KMS-11 (cell line): ENCODE measurements around the gene KIF1A.

Experiments used
- H2AFZ ChIP-seq: fragments of 200-600 bp; sonication (generic); 2 replicates; pipeline ENCODE4 v1.6.1; 2016; ENCODE audit warnings: antibody characterized with exemption, mixed run types, low read depth
- H3K27ac ChIP-seq: fragments of 200-600 bp; sonication (generic); 2 replicates; pipeline ENCODE4 v1.6.1; 2016; ENCODE audit warnings: mild to moderate bottlenecking, mixed run types
- H3K27me3 ChIP-seq: fragments of 200-600 bp; sonication (generic); 2 replicates; pipeline ENCODE4 v1.6.1; 2017; ENCODE audit warnings: mild to moderate bottlenecking, low read depth, mixed run types, moderate library complexity; ENCODE audit not compliant: insufficient read depth
- H3K36me3 ChIP-seq: fragments of 200-600 bp; sonication (generic); 2 replicates; pipeline ENCODE4 v1.6.1; 2017; ENCODE audit warnings: mild to moderate bottlenecking, mixed run types; ENCODE audit not compliant: insufficient read depth
- H3K4me1 ChIP-seq: fragments of 200-600 bp; sonication (generic); 2 replicates; pipeline ENCODE4 v1.6.1; 2016; ENCODE audit warnings: mild to moderate bottlenecking, low read depth, mixed run types; ENCODE audit not compliant: poor library complexity, severe bottlenecking
- H3K4me2 ChIP-seq: fragments of 200-600 bp; sonication (generic); 2 replicates; pipeline ENCODE4 v1.7.0; 2016; ENCODE audit warnings: mild to moderate bottlenecking, mixed run types
- H3K4me3 ChIP-seq: fragments of 200-600 bp; sonication (generic); IDR thresholded peaks from 2 replicates; pipeline ENCODE4 v1.6.1; 2017; ENCODE audit warnings: low read depth, low read length, mixed read lengths; ENCODE audit not compliant: insufficient read depth
- H3K79me2 ChIP-seq: fragments of 200-600 bp; sonication (generic); 2 replicates; pipeline ENCODE4 v1.6.1; 2016; ENCODE audit warnings: low read depth, mixed run types; ENCODE audit not compliant: insufficient read depth
- H3K9ac ChIP-seq: fragments of 200-600 bp; sonication (generic); 2 replicates; pipeline ENCODE4 v1.6.1; 2016; ENCODE audit warnings: mild to moderate bottlenecking, mixed run types
- H4K20me1 ChIP-seq: fragments of 200-600 bp; sonication (generic); 2 replicates; pipeline ENCODE4 v1.6.1; 2016; ENCODE audit warnings: mild to moderate bottlenecking, mixed run types; ENCODE audit not compliant: insufficient read depth
- TF ChIP-seq, protein P1 (sequence below): fragments of 200-600 bp; sonication (generic); conservative IDR thresholded peaks from 2 replicates; pipeline ENCODE4 v1.6.1; 2017; ENCODE audit warnings: low read depth, mild to moderate bottlenecking, antibody characterized with exemption, low read length, moderate library complexity, mixed read lengths

KIF1A gene

GRCh38 chr2:240712121-240712520, 107.9 kb downstream of the KIF1A start:
- Histone ChIP-seq H3K4me1 (no peaks in the 10 kb centered on the region), H3K36me3 (no peaks in the 10 kb centered on the region), H4K20me1 (no peaks in the 10 kb centered on the region), H3K79me2 (no peaks in the 10 kb centered on the region), H3K4me2 (no peak overlapping the region), H3K4me3 (no peak overlapping the region), H3K9ac (no peak overlapping the region), H2AFZ (no peak overlapping the region), H3K27ac (no peak overlapping the region), H3K27me3 (peaks cover 52% of the 10 kb centered on the region)
- TF ChIP-seq, protein P1, sequence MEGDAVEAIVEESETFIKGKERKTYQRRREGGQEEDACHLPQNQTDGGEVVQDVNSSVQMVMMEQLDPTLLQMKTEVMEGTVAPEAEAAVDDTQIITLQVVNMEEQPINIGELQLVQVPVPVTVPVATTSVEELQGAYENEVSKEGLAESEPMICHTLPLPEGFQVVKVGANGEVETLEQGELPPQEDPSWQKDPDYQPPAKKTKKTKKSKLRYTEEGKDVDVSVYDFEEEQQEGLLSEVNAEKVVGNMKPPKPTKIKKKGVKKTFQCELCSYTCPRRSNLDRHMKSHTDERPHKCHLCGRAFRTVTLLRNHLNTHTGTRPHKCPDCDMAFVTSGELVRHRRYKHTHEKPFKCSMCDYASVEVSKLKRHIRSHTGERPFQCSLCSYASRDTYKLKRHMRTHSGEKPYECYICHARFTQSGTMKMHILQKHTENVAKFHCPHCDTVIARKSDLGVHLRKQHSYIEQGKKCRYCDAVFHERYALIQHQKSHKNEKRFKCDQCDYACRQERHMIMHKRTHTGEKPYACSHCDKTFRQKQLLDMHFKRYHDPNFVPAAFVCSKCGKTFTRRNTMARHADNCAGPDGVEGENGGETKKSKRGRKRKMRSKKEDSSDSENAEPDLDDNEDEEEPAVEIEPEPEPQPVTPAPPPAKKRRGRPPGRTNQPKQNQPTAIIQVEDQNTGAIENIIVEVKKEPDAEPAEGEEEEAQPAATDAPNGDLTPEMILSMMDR, result no peak

DNA sequence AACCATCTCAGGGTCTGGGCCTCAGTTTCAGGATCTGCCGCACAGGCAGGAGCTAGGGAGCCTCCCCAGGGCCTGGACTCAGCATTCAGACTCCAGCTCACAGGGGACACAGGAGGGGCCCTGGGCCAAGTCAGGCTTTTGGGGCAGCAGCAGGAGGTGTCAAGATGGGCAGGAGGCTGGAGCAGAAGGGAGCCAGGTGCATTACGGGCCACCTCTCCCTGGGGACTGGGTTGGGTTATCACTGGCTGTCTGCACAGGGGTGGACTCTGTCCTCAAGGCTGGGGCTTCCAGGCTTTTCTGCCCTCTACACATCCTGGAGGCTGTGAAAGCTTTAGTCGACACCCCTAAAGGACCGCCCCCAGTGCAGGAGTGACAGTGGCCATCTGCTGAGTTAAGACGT, 108.3 kb downstream of the KIF1A start:
- H3K27me3 ChIP-seq, result peaks cover 54% of the 10 kb centered on the region
- no peak overlapping the region for H3K4me3 ChIP-seq
- no peaks in the 10 kb centered on the region for H4K20me1 ChIP-seq
- H3K79me2 ChIP-seq, result no peaks in the 10 kb centered on the region
- H3K36me3 ChIP-seq, result no peaks in the 10 kb centered on the region
- no peak overlapping the region for H3K9ac ChIP-seq
- H3K4me2 ChIP-seq, result no peak overlapping the region
- no peaks in the 10 kb centered on the region for H3K4me1 ChIP-seq
- no peak overlapping the region for H2AFZ ChIP-seq
- TF ChIP-seq, protein P1, result no peak
- H3K27ac ChIP-seq, result no peak overlapping the region

DNA sequence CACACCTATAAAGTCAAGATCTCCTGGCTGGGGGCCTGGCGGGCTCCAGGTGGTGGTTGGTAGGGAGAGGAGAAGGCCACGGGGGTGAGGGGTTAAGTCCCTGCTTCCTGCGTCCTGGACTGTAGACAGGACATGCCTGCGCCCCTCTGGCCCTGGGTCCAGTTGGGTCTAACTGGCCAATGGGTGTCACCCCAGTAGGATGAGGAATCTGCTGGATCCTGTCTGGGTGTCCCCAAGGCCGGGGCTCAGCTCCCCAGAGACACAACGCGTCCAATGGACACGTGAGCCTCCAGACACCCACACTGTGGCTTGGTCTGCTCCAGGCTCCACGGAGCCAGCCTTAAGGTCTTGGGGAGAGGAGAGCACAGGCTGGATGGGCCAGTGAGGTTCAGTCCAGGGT, 108.7 kb downstream of the KIF1A start:
- Histone ChIP-seq H4K20me1 (no peaks in the 10 kb centered on the region), H3K9ac (no peak overlapping the region), H3K79me2 (no peaks in the 10 kb centered on the region), H3K27me3 (peaks cover 57% of the 10 kb centered on the region), H3K4me3 (no peak overlapping the region), H3K4me2 (no peak overlapping the region), H3K4me1 (no peaks in the 10 kb centered on the region), H3K27ac (no peak overlapping the region), H3K36me3 (no peaks in the 10 kb centered on the region), H2AFZ (no peak overlapping the region)
- TF ChIP-seq, protein P1, result no peak

- no peaks in the 10 kb centered on the region for H4K20me1 ChIP-seq
- TF ChIP-seq, protein P1, result no peak
- H3K4me1 ChIP-seq, result no peaks in the 10 kb centered on the region
- peaks cover 48% of the 10 kb centered on the region for H3K27me3 ChIP-seq
- H3K9ac ChIP-seq, result no peak overlapping the region
- no peak overlapping the region for H2AFZ ChIP-seq
- no peak overlapping the region for H3K4me3 ChIP-seq
- no peak overlapping the region for H3K27ac ChIP-seq
- no peaks in the 10 kb centered on the region for H3K79me2 ChIP-seq
- H3K4me2 ChIP-seq, result no peak overlapping the region
- H3K36me3 ChIP-seq, result no peaks in the 10 kb centered on the region
These were observed 111.6 kb downstream of the KIF1A start for GRCh38 chr2:240708457-240708856.

- Histone ChIP-seq H3K27ac (no peak overlapping the region), H3K79me2 (no peaks in the 10 kb centered on the region), H3K4me2 (no peak overlapping the region), H3K36me3 (no peaks in the 10 kb centered on the region), H4K20me1 (no peaks in the 10 kb centered on the region), H3K4me3 (no peak overlapping the region), H2AFZ (no peak overlapping the region), H3K27me3 (peaks cover 47% of the 10 kb centered on the region), H3K9ac (no peak overlapping the region), H3K4me1 (no peaks in the 10 kb centered on the region)
- TF ChIP-seq, protein P1, result no peak
These were observed 112.2 kb downstream of the KIF1A start for GRCh38 chr2:240707821-240708220.
